H1 (cell line): Measurements from ENCODE around the gene EIF2B2. TPM values are rescaled to one million over a fixed set of nuclear protein-coding genes. Genes with fewer than 3 reads are reported as not detected.

Experiments used
- CTCF ChIA-PET: fragments of 300-600 bp; sonication (Branson Sonifier 250); formaldehyde crosslinking; loops from one replicate; lab custom pipeline; 2021; ENCODE audit not compliant: partially characterized antibody; lab: Charles Lee
- POLR2A ChIA-PET: fragments of 300-600 bp; sonication (Branson Sonifier 250); formaldehyde crosslinking; loops from one replicate; lab custom pipeline; 2021; ENCODE audit warnings: inconsistent platforms; ENCODE audit not compliant: partially characterized antibody; lab: Charles Lee
- DNase-seq, 2 experiments: peaks; one replicate each; pipeline versions ENCODE4 v3.0.0 to v3.0.0-alpha.2; 2010 to 2022; ENCODE audit warnings: low spot score in 2 of 2, low read depth in 1 of 2, mixed read lengths in 1 of 2
- FAIRE-seq: peaks from 2 replicates; lab custom pipeline; 2011; peaks lifted over from hg19 to GRCh38; lab: Jason Lieb, UNC
- H2AFZ ChIP-seq: 2 replicates; pipeline ENCODE4 v1.8.1; 2012; ENCODE audit warnings: low read length, inconsistent platforms
- H2AK5ac ChIP-seq: 2 replicates; pipeline ENCODE4 v1.6.1; 2013; ENCODE audit warnings: low read depth, low read length
- H2BK120ac ChIP-seq: replicated peaks from 2 replicates; pipeline ENCODE3; 2013; ENCODE audit warnings: low read depth, low read length, inconsistent platforms
- H2BK12ac ChIP-seq: 2 replicates; pipeline ENCODE4 v1.6.1; 2013; ENCODE audit warnings: low read depth, low read length
- H2BK15ac ChIP-seq: 2 replicates; pipeline ENCODE4 v1.6.1; 2013; ENCODE audit warnings: low read length
- H2BK20ac ChIP-seq: 2 replicates; pipeline ENCODE4 v1.6.1; 2013; ENCODE audit warnings: low read length
- H2BK5ac ChIP-seq: 2 replicates; pipeline ENCODE4 v1.6.1; 2013; ENCODE audit warnings: low read depth, low read length
- H3K14ac ChIP-seq: 2 replicates; pipeline ENCODE4 v1.6.1; 2013; ENCODE audit warnings: inconsistent platforms; ENCODE audit not compliant: insufficient read length
- H3K18ac ChIP-seq: 2 replicates; pipeline ENCODE4 v1.6.1; 2013; ENCODE audit warnings: low read length; ENCODE audit errors: extremely low read depth
- H3K23ac ChIP-seq: 2 replicates; pipeline ENCODE4 v1.6.1; 2013; ENCODE audit warnings: inconsistent platforms; ENCODE audit not compliant: insufficient read length
- H3K23me2 ChIP-seq: 2 replicates; pipeline ENCODE4 v1.6.1; 2013; ENCODE audit warnings: low read depth, low read length
- H3K27ac ChIP-seq: 2 replicates; pipeline ENCODE4 v1.6.1; 2011; ENCODE audit warnings: low read depth, low read length, inconsistent platforms
- H3K27me3 ChIP-seq, 4 experiments: replicated peaks in 1 of 4; 1 replicate in 1 of 4; 2 replicates in 3 of 4; pipeline versions ENCODE4 v1.6.1 to v1.8.1; 2011 to 2013; ENCODE audit warnings: low read length in 3 of 4, mild to moderate bottlenecking in 3 of 4, inconsistent platforms in 2 of 4, mixed read lengths in 2 of 4, moderate library complexity in 1 of 4; ENCODE audit not compliant: control insufficient read depth in 3 of 4, insufficient read depth in 3 of 4; ENCODE audit errors: extremely low read depth in 1 of 4
- H3K36me3 ChIP-seq, 4 experiments: 2 replicates each; pipeline versions ENCODE4 v1.6.1 to v1.8.1; 2011 to 2013; ENCODE audit warnings: mild to moderate bottlenecking in 4 of 4, low read length in 3 of 4, moderate library complexity in 2 of 4, control low read depth in 1 of 4, inconsistent platforms in 1 of 4; ENCODE audit not compliant: insufficient read depth in 4 of 4, control insufficient read depth in 2 of 4
- H3K4ac ChIP-seq: replicated peaks from 2 replicates; pipeline ENCODE3; 2013; ENCODE audit warnings: low read length, low read depth, mixed read lengths, inconsistent platforms; ENCODE audit not compliant: insufficient read length
- H3K4me1 ChIP-seq, 4 experiments: replicated peaks in 1 of 4; 1 replicate in 1 of 4; 2 replicates in 3 of 4; pipeline versions ENCODE4 v1.6.1 to v1.8.1; 2011 to 2013; ENCODE audit warnings: low read length in 3 of 4, inconsistent platforms in 2 of 4, mixed read lengths in 1 of 4; ENCODE audit not compliant: insufficient read depth in 4 of 4, control insufficient read depth in 3 of 4
- H3K4me2 ChIP-seq, 2 experiments: 2 replicates each; pipeline versions ENCODE4 v1.6.1 to v1.8.1; 2011 to 2013; ENCODE audit warnings: low read depth in 2 of 2, low read length in 2 of 2, control low read depth in 1 of 2, inconsistent platforms in 1 of 2, mild to moderate bottlenecking in 1 of 2; ENCODE audit not compliant: insufficient read depth in 1 of 2
- H3K4me3 ChIP-seq, 4 experiments: fragments of 200-600, 300-600 bp in 1 of 4; sonication (generic), shearing (Covaris generic), sonication (Bioruptor Twin) in 1 of 4; 2 replicates each; pipeline versions ENCODE4 v1.5.1 to v1.8.1; 2011 to 2016; ENCODE audit warnings: low read length in 4 of 4, low read depth in 3 of 4, control low read depth in 2 of 4, inconsistent platforms in 2 of 4, mild to moderate bottlenecking in 2 of 4, mixed read lengths in 1 of 4, moderate library complexity in 1 of 4; ENCODE audit not compliant: insufficient read depth in 2 of 4; ENCODE audit errors: extremely low read depth in 1 of 4
- H3K56ac ChIP-seq: replicated peaks from 2 replicates; pipeline ENCODE3; 2013; ENCODE audit warnings: low read depth, mild to moderate bottlenecking, mixed read lengths, low read length, inconsistent platforms; ENCODE audit not compliant: insufficient read length
- H3K79me1 ChIP-seq: 2 replicates; pipeline ENCODE4 v1.6.1; 2013; ENCODE audit warnings: low read depth, low read length, control low read depth
- H3K79me2 ChIP-seq, 2 experiments: 2 replicates each; pipeline versions ENCODE4 v1.6.1 to v1.8.1; 2012 to 2013; ENCODE audit warnings: low read length in 2 of 2, mild to moderate bottlenecking in 2 of 2, inconsistent platforms in 1 of 2; ENCODE audit not compliant: insufficient read depth in 2 of 2, control insufficient read depth in 1 of 2
- H3K9ac ChIP-seq, 4 experiments: replicated peaks in 1 of 4; 1 replicate in 1 of 4; 2 replicates in 3 of 4; pipeline versions ENCODE4 v1.6.1 to v1.8.1; 2011 to 2013; ENCODE audit warnings: low read depth in 3 of 4, low read length in 3 of 4, control low read depth in 2 of 4, mild to moderate bottlenecking in 2 of 4, moderate library complexity in 2 of 4, inconsistent platforms in 1 of 4; ENCODE audit errors: extremely low read depth in 1 of 4
- H3K9me3 ChIP-seq, 2 experiments: 2 replicates each; pipeline versions ENCODE4 v1.6.1 to v1.8.1; 2012 to 2013; ENCODE audit warnings: mild to moderate bottlenecking in 2 of 2, moderate library complexity in 2 of 2, control low read depth in 1 of 2, inconsistent platforms in 1 of 2, low read depth in 1 of 2, low read length in 1 of 2, mixed read lengths in 1 of 2; ENCODE audit not compliant: insufficient read depth in 2 of 2
- H4K20me1 ChIP-seq, 2 experiments: replicated peaks in 1 of 2; 2 replicates each; pipeline versions ENCODE3 to v1.8.1; 2011 to 2013; ENCODE audit warnings: inconsistent platforms in 2 of 2, low read length in 2 of 2, mild to moderate bottlenecking in 1 of 2; ENCODE audit not compliant: insufficient read depth in 2 of 2, control insufficient read depth in 1 of 2
- H4K5ac ChIP-seq: 2 replicates; pipeline ENCODE4 v1.6.1; 2013; ENCODE audit warnings: low read length, low read depth, mixed read lengths, inconsistent platforms; ENCODE audit not compliant: insufficient read length
- H4K8ac ChIP-seq: 2 replicates; pipeline ENCODE4 v1.8.0; 2013; ENCODE audit warnings: mild to moderate bottlenecking, moderate library complexity, low read length, inconsistent platforms; ENCODE audit not compliant: insufficient read depth; ENCODE audit errors: extremely low read depth
- H4K91ac ChIP-seq: replicated peaks from 2 replicates; pipeline ENCODE3; 2013; ENCODE audit warnings: low read length, mixed read lengths, inconsistent platforms; ENCODE audit not compliant: insufficient read length
- CTCF ChIP-seq, 3 experiments: IDR thresholded peaks; 1 replicate in 2 of 3; 2 replicates in 1 of 3; pipeline versions ENCODE4 v1.5.1 to v1.6.1; 2011; ENCODE audit warnings: low read length in 3 of 3, mild to moderate bottlenecking in 3 of 3, inconsistent platforms in 2 of 3, low read depth in 1 of 3, moderate library complexity in 1 of 3; ENCODE audit not compliant: insufficient read depth in 1 of 3; ENCODE audit errors: control extremely low read depth in 1 of 3
- EZH2 ChIP-seq: fragments of 200-600 bp; sonication (generic); IDR thresholded peaks from 2 replicates; pipeline ENCODE4 v1.7.1; 2012; ENCODE audit warnings: low read depth, mild to moderate bottlenecking, moderate library complexity, low read length, inconsistent platforms; ENCODE audit not compliant: severe bottlenecking
- JUND ChIP-seq: IDR thresholded peaks from 2 replicates; pipeline ENCODE4 v1.6.1; 2011; ENCODE audit warnings: mild to moderate bottlenecking, improper control_type of control experiment, low read length
- RAD21 ChIP-seq, 2 experiments: IDR thresholded peaks in 1 of 2; conservative IDR thresholded peaks in 1 of 2; 2 replicates each; pipeline ENCODE4 v1.6.1; 2011; ENCODE audit warnings: low read depth in 2 of 2, low read length in 2 of 2, improper control_type of control experiment in 1 of 2, inconsistent platforms in 1 of 2, mild to moderate bottlenecking in 1 of 2, moderate library complexity in 1 of 2
- SUZ12 ChIP-seq: fragments of 200-600 bp; sonication (generic); IDR thresholded peaks from 2 replicates; pipeline ENCODE4 v1.6.1; 2012; ENCODE audit warnings: mild to moderate bottlenecking, inconsistent platforms, low read length, moderate library complexity, mixed read lengths
- WGBS, 2 experiments: shearing (Covaris generic) in 1 of 2; methylation state at CpG; one replicate each; pipeline versions ENCODE4 v1.1.6 to v1.1.7; 2013 to 2015; ENCODE audit warnings: low lambda C conversion rate in 2 of 2, mixed read lengths in 2 of 2, inconsistent platforms in 1 of 2, low coverage in 1 of 2, missing lambda C conversion rate in 1 of 2; ENCODE audit not compliant: insufficient replicate concordance in 2 of 2, insufficient coverage in 1 of 2, insufficient read length in 1 of 2; ENCODE audit errors: extremely low coverage in 1 of 2, missing lambda C conversion rate in 1 of 2; 5-methylcytosine and 5-hydroxymethylcytosine counted together
- polyA plus RNA-seq, 7 experiments: library from polyadenylated mRNA; depleted of rRNA in 3 of 7; stranded (reverse) in 5 of 7; unstranded in 2 of 7; fragments of >200 nt in 5 of 7; fragments of 200-250 nt in 2 of 7; gene quantifications; 1 replicate in 5 of 7; 2 replicates in 1 of 7; 4 replicates in 1 of 7; pipeline versions ENCODE4 v1.2.1 to v1.2.3, GENCODE V29; 2011 to 2013; ENCODE audit warnings: missing spikeins in 2 of 7, mixed read lengths in 2 of 7
- total RNA-seq: library from RNA; stranded (reverse); fragmentation: NEBNext Ultra II Directional; extraction: Animal tissue kit (Norgen Biotek cat#: 25700); gene quantifications from 2 replicates; pipeline ENCODE4 v1.2.1, GENCODE V29; 2021
- TF ChIP-seq, protein P1 (sequence below): IDR thresholded peaks from 2 replicates; pipeline ENCODE4 v1.6.1; 2012; ENCODE audit warnings: low read length, inconsistent platforms
- TF ChIP-seq, protein P2 (sequence below): IDR thresholded peaks from 2 replicates; pipeline ENCODE4 v1.6.1; 2011; ENCODE audit warnings: low read depth, mild to moderate bottlenecking, low read length; ENCODE audit not compliant: insufficient read depth

The EIF2B2 gene
- total and polyA plus RNA-seq, 2 of the 8 experiments (the other 6 are each of a cell fraction or from before 2014, with no cell fraction given): 42.6 to 79.9 TPM

- Histone ChIP-seq H2BK15ac (0 out of 2 replicates have a peak overlapping the region, but pooled peaks have one; percentile 46), H3K36me3 (no peaks in the 10 kb centered on the region), H3K27me3 (no peaks in the 10 kb centered on the region), H4K8ac (peak overlapping the region; percentile 6; the same call in 1 of the 2 replicates), H4K91ac (no peak overlapping the region), H3K14ac (no peak overlapping the region), H3K18ac (no peak overlapping the region), H3K23me2 (no peaks in the 10 kb centered on the region), H2AFZ (no peak overlapping the region), H3K4me3 (no peak overlapping the region), H2AK5ac (no peak overlapping the region), H3K4me2 (no peak overlapping the region), H3K27ac (no peak overlapping the region), H4K5ac (no peak overlapping the region), H3K9ac (no peak overlapping the region), H3K79me1 (no peaks in the 10 kb centered on the region), H4K20me1 (no peaks in the 10 kb centered on the region), H3K79me2 (no peaks in the 10 kb centered on the region), H3K4me1 (peaks cover 0 to 6% (median 0%) of the 10 kb centered on the region in 4 experiments; a peak in 3 of 7 replicates), H2BK5ac (no peak overlapping the region), H2BK120ac (no peak overlapping the region), H2BK12ac (peak overlapping the region; percentile 39; the same call in 1 of the 2 replicates), H3K9me3 (no peaks in the 10 kb centered on the region), H3K23ac (no peak overlapping the region), H2BK20ac (no peak overlapping the region), H3K56ac (no peak overlapping the region), H3K4ac (no peak overlapping the region)
- FAIRE-seq (no peak), DNase-seq (no peak)
- ChIA-PET POLR2A (interaction anchor here (0.9 to 3.6 kb wide), 4 partner anchors 8 to 70 kb away, joined by 3 to 16 read pairs (median 4); partner anchors contain the start of gene PGF), CTCF (interaction anchor here (0.9 to 11.8 kb wide), 6 partner anchors 17 to 125 kb away, joined by 3 to 146 read pairs (median 4); no protein-coding TSS in a partner anchor)
- WGBS, 2 experiments: 81% methylated on average over 12 of the region's 12 CpGs; no CpG with 5 or more reads in 1 of the 2 experiments
- TF ChIP-seq, protein P1, sequence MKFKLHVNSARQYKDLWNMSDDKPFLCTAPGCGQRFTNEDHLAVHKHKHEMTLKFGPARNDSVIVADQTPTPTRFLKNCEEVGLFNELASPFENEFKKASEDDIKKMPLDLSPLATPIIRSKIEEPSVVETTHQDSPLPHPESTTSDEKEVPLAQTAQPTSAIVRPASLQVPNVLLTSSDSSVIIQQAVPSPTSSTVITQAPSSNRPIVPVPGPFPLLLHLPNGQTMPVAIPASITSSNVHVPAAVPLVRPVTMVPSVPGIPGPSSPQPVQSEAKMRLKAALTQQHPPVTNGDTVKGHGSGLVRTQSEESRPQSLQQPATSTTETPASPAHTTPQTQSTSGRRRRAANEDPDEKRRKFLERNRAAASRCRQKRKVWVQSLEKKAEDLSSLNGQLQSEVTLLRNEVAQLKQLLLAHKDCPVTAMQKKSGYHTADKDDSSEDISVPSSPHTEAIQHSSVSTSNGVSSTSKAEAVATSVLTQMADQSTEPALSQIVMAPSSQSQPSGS: no peak
- TF ChIP-seq, protein P2, sequence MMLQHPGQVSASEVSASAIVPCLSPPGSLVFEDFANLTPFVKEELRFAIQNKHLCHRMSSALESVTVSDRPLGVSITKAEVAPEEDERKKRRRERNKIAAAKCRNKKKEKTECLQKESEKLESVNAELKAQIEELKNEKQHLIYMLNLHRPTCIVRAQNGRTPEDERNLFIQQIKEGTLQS: no peak
- TF ChIP-seq EZH2 (no peak), CTCF (IDR thresholded peaks at IDR 0.05; ENCODE audit: control extremely low read depth in 1 of 3, insufficient read depth in 1 of 3, low read depth in 1 of 3, low read length in 3 of 3) (no peak), SUZ12 (no peak), RAD21 (IDR thresholded peaks at IDR 0.05 in 1 of 2, conservative IDR thresholded peaks at IDR 0.05 in 1 of 2; ENCODE audit: low read depth in 2 of 2, low read length in 2 of 2) (no peak), JUND (no peak)
These were observed 39.5 kb upstream of the EIF2B2 start for GRCh38 chr14:74963178-74963704.
